ENCODE measurements around the gene GFOD1. TPM values are rescaled to one million over a fixed set of nuclear protein-coding genes. Genes with fewer than 3 reads are reported as not detected.

GFOD1 gene
- total RNA-seq, 4 donors from 2014 or later = 4.7 to 26.6 (median 10.1) TPM

DNA sequence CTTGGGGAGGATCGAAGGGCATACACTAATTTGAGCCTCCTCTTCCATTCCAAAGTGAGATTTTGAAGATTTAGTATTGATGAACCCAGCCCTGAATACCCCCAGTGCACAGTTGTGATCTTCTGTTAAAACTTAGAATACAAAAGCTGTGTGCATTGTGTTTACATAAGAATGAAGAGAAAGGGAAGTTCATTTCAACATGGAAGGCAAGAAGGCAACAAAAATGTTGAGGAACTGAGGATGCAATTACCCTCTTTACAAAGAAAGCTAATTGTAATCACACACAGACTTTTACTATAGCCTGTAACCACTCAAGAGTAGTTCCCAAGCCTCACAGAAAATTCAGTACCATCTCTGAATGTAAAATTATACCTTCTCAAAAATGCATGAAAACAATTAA, 49.3 kb downstream of the GFOD1 start:
- Histone ChIP-seq H3K4me3 (no peak overlapping the region), H3K36me3 (no peaks in the 10 kb centered on the region), H3K9me3 (no peaks in the 10 kb centered on the region), H3K27ac (no peak overlapping the region), H3K4me1 (no peaks in the 10 kb centered on the region), H3K27me3 (no peaks in the 10 kb centered on the region)
- no peak for DNase-seq
- TF ChIP-seq, protein P1, sequence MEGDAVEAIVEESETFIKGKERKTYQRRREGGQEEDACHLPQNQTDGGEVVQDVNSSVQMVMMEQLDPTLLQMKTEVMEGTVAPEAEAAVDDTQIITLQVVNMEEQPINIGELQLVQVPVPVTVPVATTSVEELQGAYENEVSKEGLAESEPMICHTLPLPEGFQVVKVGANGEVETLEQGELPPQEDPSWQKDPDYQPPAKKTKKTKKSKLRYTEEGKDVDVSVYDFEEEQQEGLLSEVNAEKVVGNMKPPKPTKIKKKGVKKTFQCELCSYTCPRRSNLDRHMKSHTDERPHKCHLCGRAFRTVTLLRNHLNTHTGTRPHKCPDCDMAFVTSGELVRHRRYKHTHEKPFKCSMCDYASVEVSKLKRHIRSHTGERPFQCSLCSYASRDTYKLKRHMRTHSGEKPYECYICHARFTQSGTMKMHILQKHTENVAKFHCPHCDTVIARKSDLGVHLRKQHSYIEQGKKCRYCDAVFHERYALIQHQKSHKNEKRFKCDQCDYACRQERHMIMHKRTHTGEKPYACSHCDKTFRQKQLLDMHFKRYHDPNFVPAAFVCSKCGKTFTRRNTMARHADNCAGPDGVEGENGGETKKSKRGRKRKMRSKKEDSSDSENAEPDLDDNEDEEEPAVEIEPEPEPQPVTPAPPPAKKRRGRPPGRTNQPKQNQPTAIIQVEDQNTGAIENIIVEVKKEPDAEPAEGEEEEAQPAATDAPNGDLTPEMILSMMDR (IDR thresholded peaks at IDR 0.05) = no peak
- TF ChIP-seq POLR2A (IDR thresholded peaks at IDR 0.05) = no peak
- intact Hi-C loops (cut with DNase I; ENCODE audit: low total_unique reads) = no loop called here

- H3K4me3 ChIP-seq = no peak overlapping the region
- H3K27me3 ChIP-seq = no peaks in the 10 kb centered on the region
- TF ChIP-seq, protein P1 (IDR thresholded peaks at IDR 0.05) = no peak
- TF ChIP-seq POLR2A (IDR thresholded peaks at IDR 0.05) = no peak
- no peaks in the 10 kb centered on the region for H3K36me3 ChIP-seq
- DNase-seq = no peak
- H3K27ac ChIP-seq = no peak overlapping the region
- no peaks in the 10 kb centered on the region for H3K4me1 ChIP-seq
- intact Hi-C loops (cut with DNase I; ENCODE audit: low total_unique reads) = no loop called here
- no peaks in the 10 kb centered on the region for H3K9me3 ChIP-seq
Observed at GRCh38 chr6:13437218-13437996, 50.0 kb downstream of the GFOD1 start.

- DNase-seq = no peak
- Histone ChIP-seq H3K36me3 (no peaks in the 10 kb centered on the region), H3K27me3 (no peaks in the 10 kb centered on the region), H3K4me3 (no peak overlapping the region), H3K4me1 (no peaks in the 10 kb centered on the region), H3K9me3 (no peaks in the 10 kb centered on the region), H3K27ac (no peak overlapping the region)
- intact Hi-C loops (cut with DNase I; ENCODE audit: low total_unique reads) = no loop called here
- TF ChIP-seq POLR2A (IDR thresholded peaks at IDR 0.05) = no peak
- TF ChIP-seq, protein P1 (IDR thresholded peaks at IDR 0.05) = no peak
Observed at GRCh38 chr6:13436399-13437217, 50.8 kb downstream of the GFOD1 start.

GRCh38 chr6:13435477-13436246, 51.7 kb downstream of the GFOD1 start:
- TF ChIP-seq, protein P1 (IDR thresholded peaks at IDR 0.05) = no peak
- no peak for TF ChIP-seq POLR2A (IDR thresholded peaks at IDR 0.05)
- Histone ChIP-seq H3K36me3 (no peaks in the 10 kb centered on the region), H3K27me3 (no peaks in the 10 kb centered on the region), H3K9me3 (no peaks in the 10 kb centered on the region), H3K4me1 (no peaks in the 10 kb centered on the region), H3K4me3 (no peak overlapping the region), H3K27ac (no peak overlapping the region)
- intact Hi-C loops (cut with DNase I; ENCODE audit: low total_unique reads) = no loop called here
- no peak for DNase-seq
